ENCODE results near the gene CANX.
"Not testable (repeated sequence)": the region's sequence is repeated elsewhere in the genome, so short reads cannot be mapped to it uniquely, and the experiment has no call there.

Gene CANX

DNA sequence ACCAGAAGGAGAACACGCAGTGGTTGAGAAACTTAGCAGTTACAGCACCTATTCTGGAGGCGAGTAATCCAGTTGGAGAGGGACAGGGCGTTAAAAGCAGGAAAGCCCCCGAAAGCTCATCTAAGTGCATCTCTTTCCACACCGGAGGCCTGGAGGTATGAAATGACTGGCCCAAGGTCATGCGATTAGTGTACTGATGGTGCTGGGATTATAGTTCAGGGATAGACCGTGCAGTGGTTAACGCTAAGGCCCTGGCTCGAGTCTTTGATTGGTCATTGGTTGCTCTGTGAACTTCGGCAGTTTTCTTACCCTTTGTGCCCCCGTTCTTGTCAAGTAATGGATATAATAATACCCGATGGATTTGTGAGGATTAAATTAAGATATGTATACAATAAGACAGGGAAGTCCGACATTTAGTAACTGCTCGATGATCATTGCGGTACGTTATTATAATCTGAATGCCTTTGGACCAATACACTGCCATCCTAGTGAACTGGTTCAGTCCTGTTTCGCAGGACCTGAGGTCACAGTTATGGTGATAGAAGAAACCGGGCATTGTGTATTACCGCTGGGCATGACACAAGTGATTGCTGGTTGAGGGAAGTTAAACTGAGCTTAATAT, 960 bp downstream of the CANX start:
- peak; percentile 52 for DNase-seq (ENCODE audit: low spot score)

DNA sequence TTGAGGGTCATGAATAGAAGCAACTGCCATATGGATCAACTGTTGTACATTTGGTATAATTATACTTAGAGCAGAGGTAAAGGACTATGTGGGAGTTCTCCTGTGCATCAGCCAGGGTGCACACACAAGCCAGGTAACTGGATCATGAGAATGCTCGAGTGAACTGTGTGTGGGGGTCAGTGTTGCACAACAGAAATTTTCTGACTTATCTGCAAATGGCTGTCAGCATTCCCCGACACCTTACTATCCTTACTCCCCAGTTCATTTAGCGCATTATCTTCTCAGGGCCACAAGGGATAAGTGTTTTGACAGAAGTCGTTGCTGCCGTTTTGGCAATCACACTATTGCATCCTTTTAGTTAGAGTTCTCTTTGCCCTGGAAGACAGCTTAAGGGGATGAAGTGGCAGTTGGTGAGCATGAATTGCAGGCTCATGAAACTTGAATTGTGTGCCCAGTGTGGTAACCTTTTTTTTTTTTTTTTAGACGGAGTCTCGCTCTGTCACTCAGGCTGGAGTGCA, 1.7 kb downstream of the CANX start:
- no peak for DNase-seq (ENCODE audit: low spot score)

DNA sequence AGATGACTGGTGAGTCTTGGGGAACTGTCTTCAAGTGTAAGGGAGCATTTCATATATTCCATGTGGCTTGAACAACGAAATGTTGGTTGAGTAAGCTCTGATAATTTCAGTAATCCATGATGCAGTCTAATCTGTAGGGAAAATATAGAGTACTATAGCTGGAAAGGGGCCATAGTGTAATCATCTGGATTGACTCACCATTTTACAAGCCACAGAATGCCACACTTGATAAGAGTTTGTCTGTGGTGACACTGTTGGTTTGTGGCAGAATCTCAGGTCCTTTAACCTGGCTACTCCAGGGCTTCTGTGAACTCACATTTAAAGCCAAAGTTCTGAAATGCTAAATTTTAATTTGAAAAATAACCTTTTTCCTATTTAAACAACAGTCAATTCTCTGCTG, 17.5 kb downstream of the CANX start:
- DNase-seq (ENCODE audit: low spot score), result no peak

DNA sequence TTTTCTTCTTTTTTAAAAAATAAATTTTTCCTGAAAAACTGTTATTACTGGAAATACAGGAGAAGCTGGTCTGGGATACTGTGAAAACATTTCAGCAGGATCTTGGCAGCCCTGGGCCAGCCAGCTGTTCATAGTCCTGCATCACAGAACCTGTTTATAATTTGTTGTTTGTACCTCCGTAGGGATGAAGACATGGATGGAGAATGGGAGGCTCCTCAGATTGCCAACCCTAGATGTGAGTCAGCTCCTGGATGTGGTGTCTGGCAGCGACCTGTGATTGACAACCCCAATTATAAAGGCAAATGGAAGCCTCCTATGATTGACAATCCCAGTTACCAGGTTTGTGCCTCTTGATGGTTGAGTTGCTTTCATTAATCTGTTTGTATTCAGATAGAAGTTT, 21.5 kb downstream of the CANX start:
- DNase-seq (ENCODE audit: low spot score), result no peak

DNA sequence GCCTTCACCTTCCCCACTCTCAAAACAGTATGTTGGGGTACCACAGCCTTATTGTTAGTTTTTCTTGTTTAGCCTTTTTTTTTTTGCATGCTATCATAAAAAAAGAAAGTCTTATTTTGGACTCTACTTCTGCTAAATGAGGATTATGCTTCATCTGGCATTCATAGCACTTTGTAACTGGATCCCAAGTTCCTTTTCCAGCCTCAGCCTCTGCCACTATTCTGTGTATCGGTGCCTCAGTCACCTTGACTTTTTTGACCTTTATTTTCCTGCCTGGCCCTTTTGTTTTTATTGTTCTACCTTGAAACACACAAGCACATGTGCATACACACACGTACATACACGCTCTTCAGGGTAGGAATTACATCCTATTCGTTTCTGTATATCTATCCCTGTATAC, 25.4 kb downstream of the CANX start:
- DNase-seq (ENCODE audit: low spot score), result no peak

DNA sequence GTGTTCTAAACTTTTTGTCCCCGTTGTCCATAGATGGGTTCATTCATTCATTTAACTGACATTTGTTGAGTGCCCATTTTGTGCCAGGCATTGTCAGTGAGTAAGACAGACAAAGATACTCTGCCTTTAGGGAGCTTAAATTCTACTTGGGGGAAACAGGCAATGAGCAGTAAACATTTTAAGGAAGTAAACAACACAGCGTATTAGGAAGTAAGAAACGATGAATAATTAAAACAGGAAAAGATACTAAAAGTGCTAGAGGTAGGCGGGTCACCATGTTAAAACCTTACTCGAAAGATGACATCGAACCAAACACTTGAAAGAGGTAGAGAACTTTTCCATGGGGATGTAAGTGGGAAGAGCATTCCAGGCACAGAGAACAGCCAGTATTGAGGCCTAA, 28.3 kb downstream of the CANX start:
- no peak for DNase-seq (ENCODE audit: low spot score)

DNA sequence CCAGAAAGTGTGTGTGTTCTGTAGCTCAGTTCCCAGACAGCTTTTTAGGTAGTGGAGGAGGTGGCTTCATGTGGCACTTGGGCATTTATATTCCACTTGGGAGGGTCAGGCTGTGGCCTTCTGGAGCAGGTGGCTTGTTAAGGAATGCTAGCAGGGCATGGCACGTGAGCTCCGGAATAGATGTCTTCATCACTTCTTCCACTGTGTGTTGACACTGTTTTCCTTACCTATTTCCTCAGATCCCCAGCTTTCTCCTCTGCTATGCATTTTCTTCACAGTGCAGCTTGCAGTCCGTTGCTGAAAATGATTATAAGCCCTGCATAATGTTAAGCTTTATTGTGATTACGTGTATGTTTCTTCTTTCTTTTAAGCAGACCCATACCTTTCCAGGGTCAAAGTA, 30.5 kb downstream of the CANX start:
- no peak for DNase-seq (ENCODE audit: low spot score)

DNA sequence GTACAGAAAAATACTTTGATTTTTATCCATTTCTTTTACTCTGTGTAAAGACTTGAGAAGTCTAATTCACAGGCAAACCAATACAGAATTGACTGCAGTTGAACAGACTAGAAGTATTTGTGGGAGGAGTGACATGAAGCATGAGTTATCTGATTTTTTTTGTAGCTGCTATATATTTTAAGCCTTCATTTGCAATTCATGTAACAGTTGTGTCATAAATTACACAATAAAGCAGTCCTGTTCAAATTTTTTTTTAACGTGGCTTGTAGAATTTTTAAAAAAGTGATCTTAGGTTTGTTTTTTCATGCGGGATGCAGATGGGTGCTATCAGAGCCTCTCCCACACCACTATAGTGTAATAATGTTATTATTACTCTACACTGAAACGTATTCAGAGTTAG, 31.0 kb downstream of the CANX start:
- no peak for DNase-seq (ENCODE audit: low spot score)

DNA sequence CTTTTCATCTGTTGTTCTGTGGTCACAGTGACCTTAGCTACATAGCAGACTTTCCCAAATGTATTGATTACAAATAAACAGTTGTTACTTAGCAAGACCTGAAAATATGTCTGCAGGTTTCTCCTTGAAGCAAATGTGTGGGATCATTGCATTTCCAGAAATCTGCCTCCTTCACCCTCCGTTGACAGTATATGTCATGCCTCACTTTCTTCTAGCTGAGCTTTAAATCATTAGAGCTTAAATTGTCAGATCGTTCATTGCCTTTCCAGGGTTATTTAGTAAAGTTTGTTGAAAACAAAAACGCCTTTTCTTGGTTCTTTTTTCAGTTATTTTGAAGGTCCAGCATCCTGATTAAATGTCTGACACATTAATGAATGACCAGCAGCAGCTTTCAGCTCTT, 31.6 kb downstream of the CANX start:
- DNase-seq (ENCODE audit: low spot score), result no peak

DNA sequence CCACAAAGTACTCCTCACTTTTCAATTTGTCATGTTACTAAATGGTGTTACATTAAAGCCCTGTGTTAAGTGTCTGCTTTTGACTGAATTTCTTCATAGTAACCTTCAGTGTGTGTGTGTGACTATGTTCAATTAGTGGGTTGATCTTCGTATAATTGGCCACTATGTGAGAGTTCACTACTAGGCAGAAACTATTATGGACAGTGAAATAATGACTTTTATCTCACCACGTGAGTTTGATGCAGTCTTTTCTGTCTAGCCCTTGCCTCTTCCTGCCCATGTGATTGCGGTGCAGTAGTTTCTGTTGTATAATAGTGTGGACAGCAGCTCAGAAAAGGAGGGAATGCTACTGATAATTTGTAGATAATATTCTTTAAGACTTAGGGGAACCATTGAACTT, 32.1 kb downstream of the CANX start:
- DNase-seq (ENCODE audit: low spot score), result no peak

DNA sequence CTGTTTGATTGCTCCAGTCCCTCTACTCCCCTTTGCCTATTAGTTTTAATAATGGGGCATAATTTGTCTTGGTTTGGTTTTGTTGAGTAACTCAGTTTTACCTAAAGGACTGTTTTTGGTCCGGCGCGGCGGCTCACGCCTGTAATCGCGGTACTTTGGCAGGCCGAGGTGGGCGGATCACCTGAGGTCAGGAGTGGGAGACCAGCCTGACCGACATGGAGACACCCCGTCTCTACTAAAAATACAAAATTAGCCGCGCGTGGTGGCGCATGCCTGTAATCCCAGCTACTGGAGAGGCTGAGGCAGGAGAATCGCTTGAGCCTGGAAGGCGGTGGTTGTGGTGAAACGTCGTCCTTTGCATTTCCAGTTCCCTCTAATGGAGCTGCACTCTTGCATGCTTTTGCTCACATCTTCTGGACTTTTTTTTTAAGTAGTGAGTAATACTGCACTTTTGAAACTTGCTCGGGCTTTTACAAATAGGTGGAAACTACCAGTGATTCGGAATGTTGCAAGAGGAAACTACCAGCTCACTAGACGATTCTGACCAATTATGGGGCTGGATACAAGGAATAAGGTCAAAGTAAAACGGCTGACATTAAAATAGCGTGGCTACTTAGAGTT, 33.1 kb downstream of the CANX start:
- DNase-seq (ENCODE audit: low spot score), result peak; percentile 80

DNA sequence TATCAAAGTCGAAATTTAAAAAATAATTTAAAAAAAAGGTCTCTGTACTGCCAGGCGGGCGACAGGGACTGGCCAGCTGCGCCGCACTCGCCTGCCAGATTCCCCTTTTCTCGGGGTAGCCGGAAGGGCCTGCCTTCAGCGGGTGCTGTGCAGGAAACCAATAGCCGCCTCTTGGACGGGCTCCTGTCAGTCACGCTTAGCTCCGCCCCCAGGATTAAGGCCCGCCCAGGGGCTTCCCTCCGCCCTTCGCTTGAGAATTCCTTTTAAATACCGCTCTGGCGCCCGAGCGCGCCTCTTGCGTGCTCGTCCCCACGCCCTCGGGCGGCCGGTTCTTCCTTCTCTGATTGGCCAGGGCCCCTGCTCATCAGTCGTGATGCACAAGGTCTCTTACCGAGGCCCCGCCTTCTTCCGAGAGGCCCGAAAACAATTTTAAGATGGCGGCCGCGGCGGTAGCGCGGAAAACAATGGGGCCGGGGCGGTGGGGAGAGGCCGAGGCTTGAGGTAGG, 33.7 kb downstream of the CANX start, which contains the start of gene MAML1:
TSS of gene MAML1 (plus strand) at position 411 of the 506 bp plus-strand sequence. CDS start 291 bp downstream, outside the sequence.
- peak; percentile 100 for DNase-seq (ENCODE audit: low spot score)

DNA sequence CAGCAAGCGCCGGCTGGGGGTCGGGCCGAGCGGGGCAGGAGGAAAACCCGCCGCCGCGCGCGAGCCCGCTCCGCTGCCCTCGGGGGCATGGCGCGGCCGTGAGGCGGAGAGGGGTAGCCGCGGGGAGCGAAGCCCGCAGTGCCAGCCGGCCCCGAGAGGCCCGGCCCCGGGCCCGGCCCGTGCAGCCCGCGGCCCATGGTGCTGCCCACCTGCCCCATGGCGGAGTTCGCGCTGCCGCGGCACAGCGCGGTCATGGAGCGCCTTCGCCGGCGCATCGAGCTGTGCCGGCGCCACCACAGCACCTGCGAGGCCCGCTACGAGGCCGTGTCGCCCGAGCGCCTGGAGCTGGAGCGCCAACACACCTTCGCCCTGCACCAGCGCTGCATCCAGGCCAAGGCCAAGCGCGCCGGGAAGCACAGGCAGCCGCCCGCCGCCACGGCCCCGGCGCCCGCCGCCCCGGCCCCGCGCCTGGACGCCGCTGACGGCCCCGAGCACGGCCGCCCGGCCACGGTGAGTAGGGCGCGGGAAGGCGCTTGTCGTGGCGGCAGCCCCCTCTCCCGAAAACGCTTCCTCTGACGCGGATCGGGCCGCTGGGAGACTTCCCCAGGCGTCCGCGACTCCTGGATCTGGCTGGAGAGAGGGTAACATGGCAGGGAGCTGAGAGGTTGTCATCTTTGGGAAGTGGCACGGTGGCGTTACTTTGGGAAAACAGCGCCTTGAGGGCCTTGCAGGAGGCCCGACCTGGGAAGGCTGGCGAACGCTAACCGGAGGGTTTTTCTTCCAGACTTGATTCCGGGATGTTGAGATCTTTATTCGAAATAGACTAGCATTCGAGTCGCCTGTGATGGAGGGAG, 34.4 kb downstream of the CANX start:
- DNase-seq (ENCODE audit: low spot score), result peak; percentile 51

DNA sequence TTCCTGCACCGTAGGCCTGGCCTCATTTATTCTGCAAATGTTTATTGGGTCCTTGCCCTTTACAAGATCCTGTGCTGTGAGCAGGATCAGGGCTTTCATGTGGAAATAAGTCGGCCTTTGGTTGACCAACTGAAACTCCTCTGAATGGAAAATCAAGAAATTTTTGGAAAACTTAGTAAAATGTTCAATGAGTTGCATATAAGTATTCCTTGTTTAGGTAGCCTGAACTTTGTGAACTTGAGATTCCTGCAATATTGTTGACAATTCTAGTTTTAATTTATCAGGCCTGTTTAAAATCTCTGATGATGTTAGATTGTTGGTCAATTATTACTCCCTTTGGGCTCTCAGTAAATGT, 35.0 kb downstream of the CANX start:
- DNase-seq (ENCODE audit: low spot score), result peak; percentile 29

DNA sequence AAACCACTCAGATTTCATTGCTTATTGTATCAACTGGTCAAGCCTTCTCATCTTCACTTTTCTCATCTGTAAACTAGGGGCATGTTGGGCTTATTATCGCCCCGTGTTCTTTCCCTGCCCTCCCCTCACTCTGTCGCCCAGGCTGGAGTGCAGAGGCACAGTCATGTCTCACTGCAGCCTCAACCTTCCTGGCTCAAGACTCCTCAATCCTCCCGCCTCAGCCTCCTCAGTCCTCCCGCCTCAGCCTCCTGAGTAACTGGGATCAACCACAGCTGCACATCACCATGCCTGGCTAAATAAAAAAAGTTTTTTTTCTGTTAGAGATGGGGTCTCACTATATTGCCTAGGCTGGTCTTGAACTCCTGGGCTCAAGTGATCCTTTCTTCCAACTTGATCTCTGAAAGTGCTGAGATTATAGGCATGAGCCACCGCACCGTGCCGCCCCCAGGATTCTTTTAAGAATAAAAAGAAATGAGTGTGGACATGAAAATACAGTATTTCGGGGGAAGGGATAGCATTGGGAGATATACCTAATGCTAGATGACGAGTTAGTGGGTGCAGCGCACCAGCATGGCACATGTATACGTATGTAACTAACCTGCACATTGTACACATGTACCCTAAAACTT, 35.9 kb downstream of the CANX start:
- DNase-seq (ENCODE audit: low spot score), result no peak

DNA sequence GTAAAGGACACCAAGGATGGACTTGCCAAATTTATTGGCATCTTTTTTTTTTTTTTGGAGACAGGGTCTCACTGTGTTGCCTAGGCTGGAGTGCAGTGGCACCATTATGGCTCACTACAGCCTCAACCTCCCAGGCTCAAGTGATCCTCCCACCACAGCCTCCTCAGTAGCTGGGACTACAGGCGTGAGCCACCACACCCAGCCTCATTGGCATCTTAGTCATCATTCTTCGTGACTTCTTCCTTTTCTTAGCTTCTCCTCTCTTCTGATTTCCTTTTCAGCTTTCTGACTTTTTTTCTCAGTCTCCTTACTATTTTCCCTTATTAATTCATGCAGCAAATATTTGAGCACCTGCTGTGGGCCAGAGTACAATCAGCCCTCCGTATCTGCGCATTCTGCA, 40.0 kb downstream of the CANX start:
- no peak for DNase-seq (ENCODE audit: low spot score)

DNA sequence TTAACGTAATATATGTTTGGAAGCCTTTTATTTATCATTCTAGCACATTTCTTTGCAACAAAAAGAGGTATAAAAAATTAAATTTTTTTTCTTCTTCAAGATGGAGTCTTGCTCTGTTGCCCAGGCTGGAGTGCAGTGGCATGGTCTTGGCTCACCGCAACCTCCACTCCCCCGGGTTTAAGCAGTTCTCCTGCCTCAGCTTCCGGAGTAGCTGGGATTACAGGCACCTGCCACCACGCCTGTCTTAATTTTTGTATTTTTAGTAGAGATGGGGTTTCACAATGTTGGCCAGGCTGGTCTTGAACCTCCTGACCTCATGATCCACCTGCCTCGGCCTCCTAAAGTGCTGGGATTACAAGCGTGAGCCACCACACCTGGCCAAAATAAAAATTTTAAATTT, 45.3 kb downstream of the CANX start:
- not testable (repeated sequence) for DNase-seq (ENCODE audit: low spot score)

DNA sequence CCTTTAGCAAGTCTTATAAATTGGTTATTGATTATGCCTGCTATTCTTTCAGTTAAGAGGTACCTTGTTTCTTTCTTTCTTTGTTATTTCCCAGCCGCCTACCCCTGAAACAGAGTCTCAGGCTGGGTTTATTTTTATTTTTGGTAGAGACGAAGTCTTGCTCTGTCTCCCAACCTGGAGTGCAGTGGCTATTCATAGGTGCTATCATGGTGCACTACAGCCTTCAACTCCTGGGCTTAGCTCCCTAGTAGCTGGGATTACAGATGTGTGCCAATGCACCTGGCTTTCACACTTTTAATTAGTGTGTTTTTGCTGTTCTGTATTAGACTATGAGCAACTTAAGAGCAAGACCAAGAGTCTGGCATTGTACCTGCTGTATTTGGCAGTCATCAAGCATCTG, 48.1 kb downstream of the CANX start:
- DNase-seq (ENCODE audit: low spot score), result no peak

DNA sequence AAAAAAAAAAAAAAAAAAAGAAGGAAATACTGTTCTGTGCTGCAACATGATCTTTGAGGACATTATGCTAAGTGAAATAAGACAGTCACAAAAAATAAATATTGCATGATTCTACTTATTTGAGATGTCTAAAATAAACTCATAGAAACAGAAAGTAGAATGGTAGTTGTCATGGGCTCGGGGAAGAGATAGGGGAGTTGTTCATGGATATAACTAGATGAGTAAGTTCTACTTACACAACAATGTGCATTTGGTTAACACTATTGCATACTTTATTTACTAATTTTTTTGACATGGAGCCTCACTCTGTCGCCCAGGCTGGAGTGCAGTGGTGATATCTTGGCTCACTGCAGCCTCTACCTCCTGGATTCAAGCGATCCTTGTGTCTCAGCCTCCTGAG, 49.0 kb downstream of the CANX start:
- no peak for DNase-seq (ENCODE audit: low spot score)

DNA sequence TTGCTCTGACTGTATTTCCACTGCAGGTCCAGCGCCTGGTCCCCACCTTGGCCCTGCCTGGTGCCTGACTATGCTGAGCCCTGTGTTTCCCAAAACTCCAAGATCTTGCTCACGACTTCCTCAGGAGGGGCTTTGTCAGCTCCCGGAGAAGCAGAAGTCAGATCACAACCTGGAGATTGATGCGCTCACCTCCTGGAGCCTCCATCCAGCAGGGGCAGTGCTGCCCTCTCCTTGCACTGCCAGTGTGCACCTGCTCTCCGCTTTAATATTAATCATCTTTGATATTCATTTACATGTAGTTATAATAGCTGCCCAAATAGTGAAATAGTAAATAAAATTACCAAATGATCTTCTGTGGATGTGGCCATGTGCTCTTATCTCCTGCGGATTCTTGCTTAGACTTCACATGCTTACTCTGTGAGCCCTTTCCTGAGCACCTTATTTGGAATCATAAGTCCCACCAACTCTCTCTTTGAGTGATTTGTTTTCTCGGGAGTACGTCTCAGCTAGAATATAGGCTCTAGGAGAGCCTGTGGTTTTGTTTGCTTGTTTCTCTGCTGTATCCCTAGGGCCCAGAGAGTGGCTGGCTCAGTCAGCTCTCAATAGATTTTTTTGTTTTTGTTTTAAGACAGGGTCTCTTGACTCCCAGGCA, 51.2 kb downstream of the CANX start:
- no peak for DNase-seq (ENCODE audit: low spot score)

DNA sequence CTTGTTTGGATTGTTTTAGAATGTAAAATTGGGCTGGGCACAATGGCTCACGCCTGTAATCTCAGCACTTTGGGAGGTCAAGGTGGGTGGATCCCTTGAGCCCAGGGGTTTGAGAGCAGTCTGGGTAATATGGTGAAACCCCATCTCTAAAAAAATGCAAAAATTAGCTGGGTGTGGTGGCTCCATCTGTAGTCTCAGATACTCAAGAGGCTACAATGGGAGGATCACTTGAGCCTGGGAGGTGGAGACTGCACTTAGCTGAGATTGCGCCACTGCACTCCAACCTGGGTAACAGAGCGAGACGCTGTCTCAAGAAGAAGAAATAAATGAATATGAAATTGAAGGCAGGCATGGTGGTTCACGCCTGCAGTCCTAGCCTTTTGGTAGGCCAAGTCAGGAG, 55.2 kb downstream of the CANX start:
- DNase-seq (ENCODE audit: low spot score), result no peak

DNA sequence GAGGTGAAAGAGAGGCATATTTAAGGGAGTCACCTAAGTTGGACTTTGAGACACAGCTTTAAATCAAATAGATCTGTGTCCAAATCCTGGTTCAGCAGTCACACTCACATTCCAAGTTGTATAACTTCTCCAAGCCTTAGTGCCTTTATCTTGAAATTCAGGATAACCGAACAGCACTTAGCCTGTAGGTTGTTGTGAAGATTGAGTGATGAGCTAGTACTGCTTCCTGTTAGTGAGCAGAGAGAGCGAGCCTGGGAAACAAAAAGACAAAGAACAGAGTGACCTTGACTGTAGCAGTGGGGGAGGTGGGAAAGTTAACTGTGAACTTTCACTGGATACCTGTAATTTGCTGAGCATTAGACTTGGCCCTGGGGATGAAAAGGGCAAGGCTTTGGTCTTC, 56.3 kb downstream of the CANX start:
- no peak for DNase-seq (ENCODE audit: low spot score)

All from SW480 (cell line).